Stimulated activated CD4-positive, alpha-beta T cell treated with anti-CD3 and anti-CD28 coated beads, Interleukin-2, amount 100 ng/mL, for 4 hours (primary cell): ENCODE results near the gene SRRM1.

Experiments used
- DNase-seq: peaks from one replicate; pipeline ENCODE4 v3.0.0-alpha.2; 2020; ENCODE audit warnings: low read depth

Gene SRRM1, protein sequence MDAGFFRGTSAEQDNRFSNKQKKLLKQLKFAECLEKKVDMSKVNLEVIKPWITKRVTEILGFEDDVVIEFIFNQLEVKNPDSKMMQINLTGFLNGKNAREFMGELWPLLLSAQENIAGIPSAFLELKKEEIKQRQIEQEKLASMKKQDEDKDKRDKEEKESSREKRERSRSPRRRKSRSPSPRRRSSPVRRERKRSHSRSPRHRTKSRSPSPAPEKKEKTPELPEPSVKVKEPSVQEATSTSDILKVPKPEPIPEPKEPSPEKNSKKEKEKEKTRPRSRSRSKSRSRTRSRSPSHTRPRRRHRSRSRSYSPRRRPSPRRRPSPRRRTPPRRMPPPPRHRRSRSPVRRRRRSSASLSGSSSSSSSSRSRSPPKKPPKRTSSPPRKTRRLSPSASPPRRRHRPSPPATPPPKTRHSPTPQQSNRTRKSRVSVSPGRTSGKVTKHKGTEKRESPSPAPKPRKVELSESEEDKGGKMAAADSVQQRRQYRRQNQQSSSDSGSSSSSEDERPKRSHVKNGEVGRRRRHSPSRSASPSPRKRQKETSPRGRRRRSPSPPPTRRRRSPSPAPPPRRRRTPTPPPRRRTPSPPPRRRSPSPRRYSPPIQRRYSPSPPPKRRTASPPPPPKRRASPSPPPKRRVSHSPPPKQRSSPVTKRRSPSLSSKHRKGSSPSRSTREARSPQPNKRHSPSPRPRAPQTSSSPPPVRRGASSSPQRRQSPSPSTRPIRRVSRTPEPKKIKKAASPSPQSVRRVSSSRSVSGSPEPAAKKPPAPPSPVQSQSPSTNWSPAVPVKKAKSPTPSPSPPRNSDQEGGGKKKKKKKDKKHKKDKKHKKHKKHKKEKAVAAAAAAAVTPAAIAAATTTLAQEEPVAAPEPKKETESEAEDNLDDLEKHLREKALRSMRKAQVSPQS

GRCh38 chr1:24642481-24643362 is at the start of gene SRRM1:
Gene SRRM1 (plus strand): TSS chr1:24643302. CDS start chr1:24643327, 25 bp downstream.
- DNase-seq, result peak; percentile 98

GRCh38 chr1:24594328-24594598 is 48.8 kb upstream of the SRRM1 start:
- DNase-seq, result no peak

DNA sequence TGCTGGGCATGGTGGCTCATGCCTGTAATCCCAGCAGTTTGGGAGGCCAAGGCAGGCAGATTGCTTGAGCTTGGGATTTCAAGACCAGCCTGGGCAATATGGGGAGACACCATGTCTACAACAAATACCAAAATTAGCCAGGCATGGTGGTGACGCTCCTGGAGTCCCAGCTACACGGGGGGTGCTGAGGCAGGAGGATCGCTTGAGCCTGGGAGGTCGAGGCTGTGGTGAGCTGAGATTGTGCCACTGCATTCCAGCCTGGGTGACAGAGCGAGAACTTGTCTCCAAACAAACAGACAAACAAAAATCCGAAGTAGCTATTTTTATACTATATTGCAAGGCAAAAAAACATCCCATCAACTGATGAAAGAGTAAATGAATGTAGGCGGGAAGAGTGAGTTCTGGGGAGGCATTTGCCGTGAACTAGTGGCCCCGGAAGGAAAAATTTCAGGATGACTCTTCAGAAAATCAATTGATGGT is 46.7 kb upstream of the SRRM1 start:
- DNase-seq, result no peak

GRCh38 chr1:24599265-24599664 is 43.8 kb upstream of the SRRM1 start:
- DNase-seq, result no peak

GRCh38 chr1:24600551-24600950 is 42.6 kb upstream of the SRRM1 start:
- DNase-seq, result no peak

GRCh38 chr1:24605534-24606295 is 37.4 kb upstream of the SRRM1 start:
- DNase-seq, result no peak

GRCh38 chr1:24606296-24606605 is 36.9 kb upstream of the SRRM1 start:
- no peak for DNase-seq

DNA sequence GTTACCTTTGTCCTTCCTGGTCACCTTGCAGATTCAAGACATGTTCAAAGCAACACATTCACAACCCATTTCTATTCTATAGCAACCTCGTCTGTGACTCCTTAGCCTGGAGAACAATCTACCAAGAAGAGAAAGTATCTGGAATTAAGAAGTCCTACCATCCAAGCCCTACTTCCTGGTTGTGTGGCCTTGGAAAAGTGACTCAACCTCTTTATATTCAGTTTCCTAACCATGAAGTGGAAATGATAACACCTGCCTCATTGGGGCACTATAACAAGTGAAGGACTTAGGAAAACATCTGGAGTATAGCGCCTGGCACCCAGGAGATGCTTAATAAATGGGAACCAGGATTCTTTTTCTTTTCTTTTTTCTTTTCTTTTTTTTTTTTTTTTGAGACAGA is 36.5 kb upstream of the SRRM1 start:
- no peak for DNase-seq

DNA sequence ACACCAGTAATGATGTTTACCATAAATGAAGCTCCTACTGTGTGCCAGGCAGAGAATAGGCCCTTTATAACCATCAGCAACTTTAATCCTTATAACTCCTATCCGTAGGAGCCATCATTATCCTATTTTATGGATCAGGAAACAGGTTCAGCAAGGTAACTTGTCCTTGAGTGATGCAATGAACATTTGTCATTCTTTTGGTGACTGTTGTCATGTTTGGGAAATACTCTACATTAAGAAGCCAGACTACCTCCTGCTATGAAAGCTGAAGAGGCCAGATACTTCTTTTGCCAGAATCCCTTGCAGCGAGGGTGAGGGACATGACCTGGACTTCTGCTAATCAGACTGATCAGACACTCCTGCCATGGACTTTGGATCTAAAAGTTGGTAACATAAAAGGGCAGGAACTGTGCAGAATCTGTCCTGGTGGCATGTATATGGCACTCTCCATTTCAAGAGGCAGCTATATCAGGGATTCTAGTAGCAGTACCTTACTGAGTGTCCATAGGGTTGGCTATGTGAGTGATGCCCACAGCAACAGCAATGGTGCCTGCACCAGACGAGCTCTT is 33.1 kb upstream of the SRRM1 start:
- DNase-seq, result no peak

GRCh38 chr1:24619376-24619775 is 23.7 kb upstream of the SRRM1 start:
- no peak for DNase-seq

- DNase-seq, result no peak
Observed at GRCh38 chr1:24620678-24621077, 22.4 kb upstream of the SRRM1 start.

GRCh38 chr1:24621121-24621520 is 22.0 kb upstream of the SRRM1 start:
- no peak for DNase-seq

DNA sequence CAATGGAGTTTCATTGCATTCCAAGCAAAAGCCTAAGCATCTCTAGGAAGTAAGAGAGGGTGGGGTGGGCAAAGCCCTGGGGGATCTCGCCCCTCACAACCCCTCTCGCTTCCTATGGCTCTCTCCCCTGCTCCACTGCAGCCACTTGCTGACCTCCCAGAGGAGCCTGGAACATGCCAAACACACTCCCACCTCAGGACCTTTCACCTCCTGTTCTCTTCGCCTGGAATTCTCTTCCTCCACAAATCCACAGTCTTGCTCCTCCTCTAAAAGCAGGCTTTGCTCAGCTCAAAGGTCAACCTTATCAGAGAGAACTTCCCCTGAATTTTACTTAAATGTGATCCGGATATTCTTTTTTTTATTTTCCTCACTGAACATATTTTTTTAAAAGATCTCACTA is 20.9 kb upstream of the SRRM1 start:
- no peak for DNase-seq

- DNase-seq, result no peak
Observed at GRCh38 chr1:24632832-24633175, 10.3 kb upstream of the SRRM1 start.

DNA sequence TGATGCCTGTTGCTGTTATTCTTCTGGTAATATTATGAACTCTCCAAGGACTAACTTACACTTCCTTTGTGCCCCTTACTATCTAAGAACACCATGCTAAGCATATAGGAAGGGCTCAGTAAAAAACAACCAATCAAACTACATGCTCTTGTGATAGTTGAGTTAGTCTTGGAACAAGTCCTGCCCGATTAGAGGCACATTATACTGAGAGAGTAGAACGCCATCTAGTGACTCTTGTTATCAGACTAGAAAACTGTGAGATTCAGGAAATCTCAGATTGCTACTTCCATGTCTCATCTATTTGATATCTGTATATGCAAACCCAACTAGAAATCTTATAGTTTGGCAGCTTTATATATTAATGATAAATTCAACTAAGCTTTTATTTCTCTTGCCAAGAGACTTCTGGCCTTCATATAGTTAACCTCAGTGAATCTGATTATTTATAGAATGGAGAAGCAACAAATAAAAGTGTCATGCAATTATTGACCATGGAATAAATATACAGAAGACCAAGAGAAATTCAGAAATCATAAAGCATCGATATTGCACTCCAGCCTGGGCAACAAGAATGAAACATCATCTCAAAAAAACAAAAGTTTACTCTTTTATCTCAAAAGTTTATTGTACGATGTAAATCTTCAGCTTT is 7.8 kb upstream of the SRRM1 start:
- DNase-seq, result no peak

GRCh38 chr1:24636661-24637357 is 6.3 kb upstream of the SRRM1 start:
- DNase-seq, result no peak

- DNase-seq, result no peak
Observed at GRCh38 chr1:24639094-24639493, 4.0 kb upstream of the SRRM1 start.

GRCh38 chr1:24639881-24640280 is 3.2 kb upstream of the SRRM1 start:
- no peak for DNase-seq

DNA sequence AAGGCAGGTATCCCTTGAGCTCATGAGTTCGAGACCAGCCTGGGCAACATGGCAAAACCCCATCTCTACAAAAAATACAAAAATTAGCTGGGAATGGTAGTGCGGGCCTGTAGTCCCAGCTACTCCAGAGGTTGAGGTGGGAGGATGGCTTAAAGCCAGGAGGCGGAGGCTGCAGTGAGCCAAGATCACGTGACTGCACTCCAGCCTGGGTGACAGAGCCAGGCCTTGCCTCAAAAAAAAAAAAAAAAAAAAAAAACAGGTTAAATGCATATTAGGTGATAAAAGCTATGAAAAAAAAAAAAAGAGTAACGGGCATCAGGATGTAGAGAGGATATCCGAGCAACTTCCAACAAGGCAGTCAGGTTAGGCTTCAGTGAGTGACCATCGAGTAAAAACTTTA is 2.8 kb upstream of the SRRM1 start:
- no peak for DNase-seq

- DNase-seq, result peak; percentile 11
Observed at GRCh38 chr1:24641646-24642151, 1.4 kb upstream of the SRRM1 start.
